Smooth muscle cell (in vitro differentiated cells): ENCODE data around the gene KIAA1671. TPM values are rescaled to one million over a fixed set of nuclear protein-coding genes. Genes with fewer than 3 reads are reported as not detected.

Experiments
- DNase-seq: peaks from one replicate; lab custom pipeline; 2025; ENCODE audit not compliant: unreplicated experiment; lab: John Stamatoyannopoulos, UW
- H2AFZ ChIP-seq: fragments of 200-600 bp; sonication (generic); 2 replicates; pipeline ENCODE4 v1.6.0; 2016; ENCODE audit warnings: antibody characterized with exemption, low read depth, mild to moderate bottlenecking
- H3F3A ChIP-seq: fragments of 200-600 bp; sonication (generic); 2 replicates; pipeline ENCODE4 v1.6.0; 2017; ENCODE audit warnings: antibody characterized with exemption, low read depth
- H3K27ac ChIP-seq: fragments of 200-600 bp; sonication (generic); 2 replicates; pipeline ENCODE4 v1.5.1; 2016; ENCODE audit warnings: low read depth, mild to moderate bottlenecking
- H3K27me3 ChIP-seq: fragments of 200-600 bp; sonication (generic); 2 replicates; pipeline ENCODE4 v1.6.1; 2016; ENCODE audit warnings: low read depth, mild to moderate bottlenecking
- H3K36me3 ChIP-seq: fragments of 200-600 bp; sonication (generic); 2 replicates; pipeline ENCODE4 v1.5.1; 2016; ENCODE audit warnings: low read depth
- H3K4me1 ChIP-seq: fragments of 200-600 bp; sonication (generic); 2 replicates; pipeline ENCODE4 v1.5.1; 2016; ENCODE audit warnings: low read depth
- H3K4me2 ChIP-seq: fragments of 200-600 bp; sonication (generic); 2 replicates; pipeline ENCODE4 v1.6.0; 2016; ENCODE audit warnings: mild to moderate bottlenecking
- H3K4me3 ChIP-seq: fragments of 200-600 bp; sonication (generic); 2 replicates; pipeline ENCODE4 v1.5.1; 2016; ENCODE audit warnings: mild to moderate bottlenecking
- H3K79me2 ChIP-seq: fragments of 200-600 bp; sonication (generic); 2 replicates; pipeline ENCODE4 v1.6.0; 2016; ENCODE audit warnings: low read depth, mild to moderate bottlenecking
- H3K9ac ChIP-seq: fragments of 200-600 bp; sonication (generic); 2 replicates; pipeline ENCODE4 v1.6.0; 2016; ENCODE audit warnings: low read depth
- H3K9me3 ChIP-seq: fragments of 200-600 bp; sonication (generic); replicated peaks from 2 replicates; pipeline ENCODE4 v1.5.1; 2016; ENCODE audit warnings: low read depth
- H4K20me1 ChIP-seq: fragments of 200-600 bp; sonication (generic); 2 replicates; pipeline ENCODE4 v1.6.0; 2016; ENCODE audit warnings: low read depth
- CTCF ChIP-seq: fragments of 200-600 bp; sonication (generic); IDR thresholded peaks from 2 replicates; pipeline ENCODE4 v1.5.1; 2017; ENCODE audit warnings: borderline replicate concordance, mild to moderate bottlenecking, antibody characterized with exemption; ENCODE audit not compliant: insufficient read depth, poor library complexity, severe bottlenecking
- WGBS: methylation state at CpG from one replicate; pipeline ENCODE4 v1.1.7; 2016; ENCODE audit warnings: low lambda C conversion rate; 5-methylcytosine and 5-hydroxymethylcytosine counted together
- polyA plus RNA-seq: library from polyadenylated mRNA; unstranded; fragments of >200 nt; fragmentation: Nextera tagmentation; extraction: Ambion mirVana; gene quantifications from 2 replicates; pipeline ENCODE4 v1.2.1, GENCODE V29; 2016
- total RNA-seq: library from RNA; depleted of rRNA; stranded (reverse); fragments of >200 nt; gene quantifications from 2 replicates; pipeline ENCODE4 v1.2.3, GENCODE V29; 2014

The KIAA1671 gene
- total and polyA plus RNA-seq, 2 experiments from 2014 or later, result 1.7 to 7.6 TPM

DNA sequence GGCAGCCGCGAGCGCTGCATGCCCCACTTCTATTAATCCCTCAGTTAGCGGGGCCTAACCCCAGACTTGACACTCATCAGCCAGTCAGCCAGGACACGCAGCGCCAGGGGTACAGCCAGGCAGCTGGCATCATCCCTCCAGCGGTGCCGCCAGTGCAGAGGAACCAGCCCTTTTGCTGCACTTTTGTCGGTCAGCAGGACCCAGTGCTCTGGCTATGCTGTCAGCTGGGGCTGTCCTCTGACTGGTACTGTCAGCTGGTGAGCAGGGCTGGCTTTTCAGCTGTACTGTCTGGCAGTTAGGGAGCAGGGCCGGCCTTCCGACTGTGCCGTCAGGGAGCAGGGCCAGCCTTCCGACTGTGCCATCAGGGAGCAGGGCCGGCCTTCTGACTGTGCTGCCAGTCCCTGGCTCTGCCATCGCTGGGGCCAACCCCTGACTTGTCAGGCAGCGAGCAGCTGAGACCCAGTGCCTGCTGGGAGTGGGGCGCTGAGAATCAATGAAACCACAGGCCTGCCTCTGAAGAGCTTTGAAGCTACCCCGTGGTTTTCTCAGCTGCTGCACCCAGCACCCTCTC is 115.4 kb downstream of the KIAA1671 start:
- no peaks in the 10 kb centered on the region for H3K9me3 ChIP-seq
- no peaks in the 10 kb centered on the region for H3K79me2 ChIP-seq
- no peaks in the 10 kb centered on the region for H3F3A ChIP-seq
- no peaks in the 10 kb centered on the region for H4K20me1 ChIP-seq
- H3K4me2 ChIP-seq, result no peak overlapping the region
- H3K27ac ChIP-seq, result no peak overlapping the region
- no peak overlapping the region for H3K9ac ChIP-seq
- no peak for DNase-seq
- no peak overlapping the region for H2AFZ ChIP-seq
- no peak for TF ChIP-seq CTCF
- no peak overlapping the region for H3K4me3 ChIP-seq
- 75% methylated on average over 18 of the region's 18 CpGs for WGBS
- no peaks in the 10 kb centered on the region for H3K27me3 ChIP-seq
- no peaks in the 10 kb centered on the region for H3K4me1 ChIP-seq
- no peaks in the 10 kb centered on the region for H3K36me3 ChIP-seq

DNA sequence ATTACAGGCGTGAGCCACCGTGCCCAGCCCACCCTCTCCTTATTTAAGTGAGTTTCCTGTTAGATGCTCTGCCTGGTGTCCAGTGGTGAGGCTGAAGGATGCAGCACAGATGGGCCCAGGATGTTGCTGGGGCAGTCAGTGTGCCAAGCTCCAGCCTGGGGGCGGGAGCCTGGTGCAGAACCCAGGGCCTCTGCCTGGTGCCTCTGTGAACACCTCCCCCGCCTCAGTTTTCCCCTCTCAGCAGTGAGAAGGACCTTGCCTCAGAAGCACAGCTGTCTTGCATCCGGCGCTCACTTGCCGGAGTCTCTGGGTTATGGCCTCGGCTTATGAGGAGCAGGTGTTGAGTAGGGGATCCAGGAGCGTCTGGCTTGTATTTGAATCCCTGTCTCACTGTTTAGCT is 116.2 kb downstream of the KIAA1671 start:
- H3K36me3 ChIP-seq, result no peaks in the 10 kb centered on the region
- no peaks in the 10 kb centered on the region for H3K27me3 ChIP-seq
- no peak overlapping the region for H3K4me2 ChIP-seq
- H4K20me1 ChIP-seq, result no peaks in the 10 kb centered on the region
- no peaks in the 10 kb centered on the region for H3K9me3 ChIP-seq
- no peak overlapping the region for H3K4me3 ChIP-seq
- H3K9ac ChIP-seq, result no peak overlapping the region
- DNase-seq, result no peak
- 94% methylated on average over 9 of the region's 9 CpGs for WGBS
- TF ChIP-seq CTCF, result no peak
- H3K79me2 ChIP-seq, result no peaks in the 10 kb centered on the region
- no peaks in the 10 kb centered on the region for H3F3A ChIP-seq
- H2AFZ ChIP-seq, result no peak overlapping the region
- no peak overlapping the region for H3K27ac ChIP-seq
- H3K4me1 ChIP-seq, result no peaks in the 10 kb centered on the region

DNA sequence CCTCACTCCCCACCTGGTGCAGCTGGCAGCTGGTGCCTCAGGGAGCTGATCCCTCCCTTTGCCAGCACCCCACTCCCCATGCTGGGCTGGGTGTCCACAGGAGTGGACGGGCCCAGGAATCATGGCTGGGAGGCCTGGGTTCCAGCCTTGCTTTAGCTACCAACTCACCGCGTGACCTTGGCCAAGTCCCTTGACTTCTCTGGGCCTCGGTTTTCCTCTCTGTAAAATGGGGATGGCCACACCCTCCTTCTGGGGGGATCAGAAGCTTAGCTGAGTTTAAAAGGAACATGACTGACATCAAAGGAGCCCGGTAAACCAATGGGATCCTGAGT is 116.9 kb downstream of the KIAA1671 start:
- no peak for TF ChIP-seq CTCF
- Histone ChIP-seq H3K4me2 (no peak overlapping the region), H3K79me2 (no peaks in the 10 kb centered on the region), H4K20me1 (no peaks in the 10 kb centered on the region), H2AFZ (no peak overlapping the region), H3K4me3 (no peak overlapping the region), H3K4me1 (no peaks in the 10 kb centered on the region), H3K9me3 (no peaks in the 10 kb centered on the region), H3F3A (no peaks in the 10 kb centered on the region), H3K36me3 (no peaks in the 10 kb centered on the region), H3K9ac (no peak overlapping the region), H3K27me3 (no peaks in the 10 kb centered on the region), H3K27ac (no peak overlapping the region)
- WGBS, result 97% methylated on average over 5 of the region's 5 CpGs
- no peak for DNase-seq

GRCh38 chr22:25069758-25070481 is 117.4 kb downstream of the KIAA1671 start:
- Histone ChIP-seq H3K4me3 (no peak overlapping the region), H3K27ac (peak overlapping the region; percentile 47), H3F3A (no peaks in the 10 kb centered on the region), H3K9ac (no peak overlapping the region), H3K4me2 (peak overlapping the region; percentile 71), H3K27me3 (no peaks in the 10 kb centered on the region), H3K36me3 (no peaks in the 10 kb centered on the region), H3K79me2 (no peaks in the 10 kb centered on the region), H4K20me1 (no peaks in the 10 kb centered on the region), H3K4me1 (no peaks in the 10 kb centered on the region), H3K9me3 (no peaks in the 10 kb centered on the region), H2AFZ (no peak overlapping the region)
- 83% methylated on average over 29 of the region's 29 CpGs for WGBS
- no peak for TF ChIP-seq CTCF
- no peak for DNase-seq
